ENCODE data around the gene KIRREL3.

DNA sequence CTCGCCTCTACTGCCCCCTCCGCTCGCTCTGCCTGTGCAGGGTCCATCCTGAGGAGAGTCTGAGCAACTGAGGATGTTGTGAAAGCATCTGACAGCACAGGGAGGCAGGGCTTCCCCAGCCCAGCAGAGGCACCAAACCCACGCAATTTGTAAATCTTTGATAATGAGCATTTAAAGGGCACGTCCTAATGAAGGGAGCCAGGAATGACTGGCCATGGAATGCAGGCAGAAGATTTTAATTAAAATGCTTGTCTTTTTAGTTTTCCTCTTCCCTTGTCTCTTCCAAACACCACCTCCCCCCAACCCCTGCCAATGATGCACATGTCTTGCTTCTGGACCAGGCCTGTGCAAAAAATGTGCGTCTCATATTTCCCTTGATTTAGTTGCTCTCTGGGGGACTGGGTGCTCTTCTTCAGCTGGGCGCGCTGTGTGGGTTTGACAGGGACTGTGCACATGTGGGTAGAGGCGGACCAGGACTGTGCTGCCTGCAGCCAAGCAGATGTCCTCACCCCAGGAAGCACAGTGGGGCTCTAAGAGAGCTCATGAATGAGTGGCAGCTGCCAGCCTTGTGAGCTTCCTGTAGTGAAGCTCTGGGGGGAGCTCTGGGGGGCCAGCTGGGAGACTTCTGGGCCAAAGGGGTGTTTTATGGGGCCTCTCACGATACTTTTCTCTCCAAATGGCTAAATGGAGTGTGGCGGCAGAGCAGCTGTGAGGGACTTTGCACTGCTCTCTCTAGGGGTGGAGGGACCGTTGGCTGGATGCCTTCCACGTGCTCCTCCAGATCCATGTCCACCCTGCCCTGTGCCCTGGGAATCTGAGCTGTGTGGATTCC, 371.6 kb downstream of the KIRREL3 start:
- no peak for TF ChIP-seq GATA2 (IDR thresholded peaks at IDR 0.05; ENCODE audit: low read depth, low read length)
- TF ChIP-seq GATA3 (IDR thresholded peaks at IDR 0.05; ENCODE audit: low read depth, low read length), result no peak
